C4-2B (cell line): Measurements from ENCODE around the gene PDCD11.

Experiments
- H3K27ac ChIP-seq: fragments of 450-650 bp; 2 replicates; pipeline ENCODE4 v1.5.1; 2017
- ZFX ChIP-seq: fragments of 450-650 bp; IDR thresholded peaks from 2 replicates; pipeline ENCODE4 v1.6.1; 2017
- TF ChIP-seq, protein P1 (sequence below): fragments of 450-650 bp; conservative IDR thresholded peaks from 2 replicates; pipeline ENCODE4 v1.5.1; 2017; ENCODE audit warnings: mild to moderate bottlenecking

PDCD11 gene

GRCh38 chr10:103440416-103440815 is 44.0 kb downstream of the PDCD11 start:
- TF ChIP-seq, protein P1, sequence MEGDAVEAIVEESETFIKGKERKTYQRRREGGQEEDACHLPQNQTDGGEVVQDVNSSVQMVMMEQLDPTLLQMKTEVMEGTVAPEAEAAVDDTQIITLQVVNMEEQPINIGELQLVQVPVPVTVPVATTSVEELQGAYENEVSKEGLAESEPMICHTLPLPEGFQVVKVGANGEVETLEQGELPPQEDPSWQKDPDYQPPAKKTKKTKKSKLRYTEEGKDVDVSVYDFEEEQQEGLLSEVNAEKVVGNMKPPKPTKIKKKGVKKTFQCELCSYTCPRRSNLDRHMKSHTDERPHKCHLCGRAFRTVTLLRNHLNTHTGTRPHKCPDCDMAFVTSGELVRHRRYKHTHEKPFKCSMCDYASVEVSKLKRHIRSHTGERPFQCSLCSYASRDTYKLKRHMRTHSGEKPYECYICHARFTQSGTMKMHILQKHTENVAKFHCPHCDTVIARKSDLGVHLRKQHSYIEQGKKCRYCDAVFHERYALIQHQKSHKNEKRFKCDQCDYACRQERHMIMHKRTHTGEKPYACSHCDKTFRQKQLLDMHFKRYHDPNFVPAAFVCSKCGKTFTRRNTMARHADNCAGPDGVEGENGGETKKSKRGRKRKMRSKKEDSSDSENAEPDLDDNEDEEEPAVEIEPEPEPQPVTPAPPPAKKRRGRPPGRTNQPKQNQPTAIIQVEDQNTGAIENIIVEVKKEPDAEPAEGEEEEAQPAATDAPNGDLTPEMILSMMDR = no peak
- TF ChIP-seq ZFX = no peak
- no peak overlapping the region for H3K27ac ChIP-seq

DNA sequence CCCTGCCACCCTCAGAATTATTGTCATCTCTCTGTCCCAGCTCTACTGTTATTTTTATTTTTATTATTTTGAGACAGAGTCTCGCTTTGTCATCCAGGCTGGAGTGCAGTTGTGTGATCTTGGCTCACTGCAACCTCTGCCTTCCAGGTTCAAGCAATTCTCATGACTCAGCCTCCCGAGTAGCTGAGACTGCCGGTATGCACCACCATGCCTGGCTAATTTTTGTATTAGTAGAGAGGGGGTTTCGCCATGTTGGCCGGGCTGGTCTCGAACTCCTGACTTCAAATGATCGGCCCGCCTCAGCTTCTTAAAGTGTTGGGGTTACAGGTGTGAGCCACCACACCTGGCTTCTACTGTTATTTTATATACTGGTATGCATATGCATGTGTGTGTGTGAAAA is 44.8 kb downstream of the PDCD11 start:
- no peak overlapping the region for H3K27ac ChIP-seq
- TF ChIP-seq ZFX = no peak
- TF ChIP-seq, protein P1 = no peak

- no peak overlapping the region for H3K27ac ChIP-seq
- TF ChIP-seq, protein P1 = no peak
- no peak for TF ChIP-seq ZFX
Measured at GRCh38 chr10:103441611-103442010, 45.2 kb downstream of the PDCD11 start.

DNA sequence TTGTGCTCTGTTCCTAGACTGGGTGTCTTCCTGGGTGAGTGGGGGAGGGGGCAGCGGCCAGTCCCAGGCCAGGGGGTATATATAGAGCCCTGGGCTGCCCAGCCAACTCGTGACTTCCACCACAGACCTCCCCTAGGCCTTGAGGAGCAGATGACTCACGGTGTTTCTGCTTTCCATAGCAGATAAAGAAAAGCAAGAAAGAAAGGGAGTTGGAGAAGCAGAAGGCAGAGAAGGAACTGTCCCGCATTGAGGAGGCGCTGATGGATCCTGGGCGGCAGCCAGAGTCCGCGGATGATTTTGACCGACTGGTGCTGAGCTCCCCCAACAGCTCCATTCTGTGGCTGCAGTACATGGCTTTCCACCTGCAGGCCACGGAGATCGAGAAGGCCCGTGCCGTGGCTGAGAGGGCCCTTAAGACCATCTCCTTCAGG is 45.6 kb downstream of the PDCD11 start:
- no peak overlapping the region for H3K27ac ChIP-seq
- TF ChIP-seq, protein P1 = no peak
- TF ChIP-seq ZFX = no peak

DNA sequence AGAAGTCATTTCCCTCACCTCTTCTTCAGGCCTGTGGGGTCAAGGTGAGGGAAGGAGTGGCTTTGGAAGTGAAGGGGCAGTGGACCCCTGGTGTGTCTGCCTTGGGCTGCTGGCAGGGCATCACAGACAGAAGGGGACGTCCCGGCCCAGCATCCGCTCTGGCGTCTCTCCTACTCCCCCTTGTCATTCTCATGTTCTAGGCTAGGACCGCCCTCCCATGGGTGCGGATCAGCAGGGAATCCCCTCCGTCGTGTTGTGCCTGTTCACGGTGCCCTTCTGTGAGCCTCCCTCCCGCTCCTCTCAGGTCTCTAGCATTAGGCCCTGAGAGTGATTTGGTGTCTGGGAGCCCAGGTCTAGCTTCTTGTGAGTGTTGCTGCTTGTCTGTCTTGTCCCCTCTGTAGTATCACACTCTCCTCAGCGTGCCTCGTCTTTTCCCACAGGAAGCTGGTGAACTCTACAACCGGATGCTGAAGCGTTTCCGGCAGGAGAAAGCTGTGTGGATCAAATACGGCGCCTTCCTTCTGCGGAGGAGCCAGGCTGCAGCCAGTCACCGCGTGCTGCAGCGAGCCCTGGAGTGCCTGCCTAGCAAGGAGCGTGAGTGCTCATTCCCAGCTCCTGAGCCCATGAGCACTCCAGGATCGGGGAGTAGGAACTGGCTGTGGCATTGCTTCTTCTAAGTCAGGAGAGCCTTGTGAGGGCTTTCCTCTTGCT is 47.2 kb downstream of the PDCD11 start:
- no peak for TF ChIP-seq ZFX
- TF ChIP-seq, protein P1 = no peak
- H3K27ac ChIP-seq = no peak overlapping the region

GRCh38 chr10:103444478-103444877 is 48.1 kb downstream of the PDCD11 start:
- no peak overlapping the region for H3K27ac ChIP-seq
- TF ChIP-seq, protein P1 = no peak
- no peak for TF ChIP-seq ZFX

DNA sequence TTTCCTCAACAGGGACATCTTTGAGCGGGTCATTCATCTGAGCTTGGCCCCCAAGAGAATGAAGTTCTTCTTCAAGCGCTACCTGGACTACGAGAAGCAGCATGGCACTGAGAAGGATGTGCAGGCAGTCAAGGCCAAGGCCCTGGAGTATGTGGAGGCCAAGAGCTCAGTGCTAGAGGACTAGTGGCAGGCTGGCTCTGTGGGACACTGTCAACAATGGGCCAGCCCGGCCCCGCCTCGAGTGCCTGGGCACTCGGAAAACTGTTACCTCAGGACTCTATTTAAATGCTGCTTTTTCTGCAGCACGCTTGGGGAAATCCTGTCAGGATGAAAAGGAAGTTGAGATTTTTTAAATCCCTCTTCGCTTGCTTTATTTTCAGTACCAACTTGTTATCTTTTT is 48.9 kb downstream of the PDCD11 start:
- TF ChIP-seq, protein P1 = no peak
- TF ChIP-seq ZFX = no peak
- no peak overlapping the region for H3K27ac ChIP-seq
